H1 (cell line): Measurements from ENCODE around the gene ACBD6. TPM values are rescaled to one million over a fixed set of nuclear protein-coding genes. Genes with fewer than 3 reads are reported as not detected.

ENCODE experiments used
- CTCF ChIA-PET: fragments of 300-600 bp; sonication (Branson Sonifier 250); formaldehyde crosslinking; loops from one replicate; lab custom pipeline; 2021; ENCODE audit not compliant: partially characterized antibody; lab: Charles Lee
- POLR2A ChIA-PET: fragments of 300-600 bp; sonication (Branson Sonifier 250); formaldehyde crosslinking; loops from one replicate; lab custom pipeline; 2021; ENCODE audit warnings: inconsistent platforms; ENCODE audit not compliant: partially characterized antibody; lab: Charles Lee
- DNase-seq, 2 experiments: peaks; one replicate each; pipeline versions ENCODE4 v3.0.0 to v3.0.0-alpha.2; 2010 to 2022; ENCODE audit warnings: low spot score in 2 of 2, low read depth in 1 of 2, mixed read lengths in 1 of 2
- FAIRE-seq: peaks from 2 replicates; lab custom pipeline; 2011; peaks lifted over from hg19 to GRCh38; lab: Jason Lieb, UNC
- H2AFZ ChIP-seq: 2 replicates; pipeline ENCODE4 v1.8.1; 2012; ENCODE audit warnings: low read length, inconsistent platforms
- H2AK5ac ChIP-seq: 2 replicates; pipeline ENCODE4 v1.6.1; 2013; ENCODE audit warnings: low read depth, low read length
- H2BK120ac ChIP-seq: replicated peaks from 2 replicates; pipeline ENCODE3; 2013; ENCODE audit warnings: low read depth, low read length, inconsistent platforms
- H2BK12ac ChIP-seq: 2 replicates; pipeline ENCODE4 v1.6.1; 2013; ENCODE audit warnings: low read depth, low read length
- H2BK15ac ChIP-seq: 2 replicates; pipeline ENCODE4 v1.6.1; 2013; ENCODE audit warnings: low read length
- H2BK20ac ChIP-seq: 2 replicates; pipeline ENCODE4 v1.6.1; 2013; ENCODE audit warnings: low read length
- H2BK5ac ChIP-seq: 2 replicates; pipeline ENCODE4 v1.6.1; 2013; ENCODE audit warnings: low read depth, low read length
- H3K14ac ChIP-seq: 2 replicates; pipeline ENCODE4 v1.6.1; 2013; ENCODE audit warnings: inconsistent platforms; ENCODE audit not compliant: insufficient read length
- H3K18ac ChIP-seq: 2 replicates; pipeline ENCODE4 v1.6.1; 2013; ENCODE audit warnings: low read length; ENCODE audit errors: extremely low read depth
- H3K23ac ChIP-seq: 2 replicates; pipeline ENCODE4 v1.6.1; 2013; ENCODE audit warnings: inconsistent platforms; ENCODE audit not compliant: insufficient read length
- H3K23me2 ChIP-seq: 2 replicates; pipeline ENCODE4 v1.6.1; 2013; ENCODE audit warnings: low read depth, low read length
- H3K27ac ChIP-seq: 2 replicates; pipeline ENCODE4 v1.6.1; 2011; ENCODE audit warnings: low read depth, low read length, inconsistent platforms
- H3K27me3 ChIP-seq, 4 experiments: replicated peaks in 1 of 4; 1 replicate in 1 of 4; 2 replicates in 3 of 4; pipeline versions ENCODE4 v1.6.1 to v1.8.1; 2011 to 2013; ENCODE audit warnings: low read length in 3 of 4, mild to moderate bottlenecking in 3 of 4, inconsistent platforms in 2 of 4, mixed read lengths in 2 of 4, moderate library complexity in 1 of 4; ENCODE audit not compliant: control insufficient read depth in 3 of 4, insufficient read depth in 3 of 4; ENCODE audit errors: extremely low read depth in 1 of 4
- H3K36me3 ChIP-seq, 4 experiments: 2 replicates each; pipeline versions ENCODE4 v1.6.1 to v1.8.1; 2011 to 2013; ENCODE audit warnings: mild to moderate bottlenecking in 4 of 4, low read length in 3 of 4, moderate library complexity in 2 of 4, control low read depth in 1 of 4, inconsistent platforms in 1 of 4; ENCODE audit not compliant: insufficient read depth in 4 of 4, control insufficient read depth in 2 of 4
- H3K4ac ChIP-seq: replicated peaks from 2 replicates; pipeline ENCODE3; 2013; ENCODE audit warnings: low read length, low read depth, mixed read lengths, inconsistent platforms; ENCODE audit not compliant: insufficient read length
- H3K4me1 ChIP-seq, 4 experiments: replicated peaks in 1 of 4; 1 replicate in 1 of 4; 2 replicates in 3 of 4; pipeline versions ENCODE4 v1.6.1 to v1.8.1; 2011 to 2013; ENCODE audit warnings: low read length in 3 of 4, inconsistent platforms in 2 of 4, mixed read lengths in 1 of 4; ENCODE audit not compliant: insufficient read depth in 4 of 4, control insufficient read depth in 3 of 4
- H3K4me2 ChIP-seq, 2 experiments: 2 replicates each; pipeline versions ENCODE4 v1.6.1 to v1.8.1; 2011 to 2013; ENCODE audit warnings: low read depth in 2 of 2, low read length in 2 of 2, control low read depth in 1 of 2, inconsistent platforms in 1 of 2, mild to moderate bottlenecking in 1 of 2; ENCODE audit not compliant: insufficient read depth in 1 of 2
- H3K4me3 ChIP-seq, 4 experiments: fragments of 200-600, 300-600 bp in 1 of 4; sonication (generic), shearing (Covaris generic), sonication (Bioruptor Twin) in 1 of 4; 2 replicates each; pipeline versions ENCODE4 v1.5.1 to v1.8.1; 2011 to 2016; ENCODE audit warnings: low read length in 4 of 4, low read depth in 3 of 4, control low read depth in 2 of 4, inconsistent platforms in 2 of 4, mild to moderate bottlenecking in 2 of 4, mixed read lengths in 1 of 4, moderate library complexity in 1 of 4; ENCODE audit not compliant: insufficient read depth in 2 of 4; ENCODE audit errors: extremely low read depth in 1 of 4
- H3K56ac ChIP-seq: replicated peaks from 2 replicates; pipeline ENCODE3; 2013; ENCODE audit warnings: low read depth, mild to moderate bottlenecking, mixed read lengths, low read length, inconsistent platforms; ENCODE audit not compliant: insufficient read length
- H3K79me1 ChIP-seq: 2 replicates; pipeline ENCODE4 v1.6.1; 2013; ENCODE audit warnings: low read depth, low read length, control low read depth
- H3K79me2 ChIP-seq, 2 experiments: 2 replicates each; pipeline versions ENCODE4 v1.6.1 to v1.8.1; 2012 to 2013; ENCODE audit warnings: low read length in 2 of 2, mild to moderate bottlenecking in 2 of 2, inconsistent platforms in 1 of 2; ENCODE audit not compliant: insufficient read depth in 2 of 2, control insufficient read depth in 1 of 2
- H3K9ac ChIP-seq, 4 experiments: replicated peaks in 1 of 4; 1 replicate in 1 of 4; 2 replicates in 3 of 4; pipeline versions ENCODE4 v1.6.1 to v1.8.1; 2011 to 2013; ENCODE audit warnings: low read depth in 3 of 4, low read length in 3 of 4, control low read depth in 2 of 4, mild to moderate bottlenecking in 2 of 4, moderate library complexity in 2 of 4, inconsistent platforms in 1 of 4; ENCODE audit errors: extremely low read depth in 1 of 4
- H3K9me3 ChIP-seq, 2 experiments: 2 replicates each; pipeline versions ENCODE4 v1.6.1 to v1.8.1; 2012 to 2013; ENCODE audit warnings: mild to moderate bottlenecking in 2 of 2, moderate library complexity in 2 of 2, control low read depth in 1 of 2, inconsistent platforms in 1 of 2, low read depth in 1 of 2, low read length in 1 of 2, mixed read lengths in 1 of 2; ENCODE audit not compliant: insufficient read depth in 2 of 2
- H4K20me1 ChIP-seq, 2 experiments: replicated peaks in 1 of 2; 2 replicates each; pipeline versions ENCODE3 to v1.8.1; 2011 to 2013; ENCODE audit warnings: inconsistent platforms in 2 of 2, low read length in 2 of 2, mild to moderate bottlenecking in 1 of 2; ENCODE audit not compliant: insufficient read depth in 2 of 2, control insufficient read depth in 1 of 2
- H4K5ac ChIP-seq: 2 replicates; pipeline ENCODE4 v1.6.1; 2013; ENCODE audit warnings: low read length, low read depth, mixed read lengths, inconsistent platforms; ENCODE audit not compliant: insufficient read length
- H4K8ac ChIP-seq: 2 replicates; pipeline ENCODE4 v1.8.0; 2013; ENCODE audit warnings: mild to moderate bottlenecking, moderate library complexity, low read length, inconsistent platforms; ENCODE audit not compliant: insufficient read depth; ENCODE audit errors: extremely low read depth
- H4K91ac ChIP-seq: replicated peaks from 2 replicates; pipeline ENCODE3; 2013; ENCODE audit warnings: low read length, mixed read lengths, inconsistent platforms; ENCODE audit not compliant: insufficient read length
- ASH2L ChIP-seq: fragments of 200-600, 300-600 bp; sonication (generic); IDR thresholded peaks from one replicate; pipeline ENCODE4 v1.7.1; 2017; ENCODE audit warnings: low read length
- ATF3 ChIP-seq: IDR thresholded peaks from 2 replicates; pipeline ENCODE4 v1.6.1; 2011; ENCODE audit warnings: low read depth, mild to moderate bottlenecking, low read length; ENCODE audit not compliant: insufficient read depth
- BACH1 ChIP-seq: IDR thresholded peaks from 2 replicates; pipeline ENCODE4 v1.6.1; 2012; ENCODE audit warnings: low read length, improper control_type of control experiment
- CHD1 ChIP-seq: IDR thresholded peaks from 2 replicates; pipeline ENCODE4 v1.6.1; 2012; ENCODE audit warnings: low read depth, low read length, improper control_type of control experiment
- CHD2 ChIP-seq: IDR thresholded peaks from 2 replicates; pipeline ENCODE4 v1.6.1; 2012; ENCODE audit warnings: low read length, improper control_type of control experiment
- KDM4A ChIP-seq: IDR thresholded peaks from one replicate; pipeline ENCODE4 v1.7.1; 2012; ENCODE audit warnings: low read depth, mild to moderate bottlenecking, moderate library complexity, low read length, inconsistent platforms; ENCODE audit not compliant: severe bottlenecking
- KDM5A ChIP-seq: fragments of 200-600 bp; IDR thresholded peaks from 2 replicates; pipeline ENCODE4 v1.7.1; 2012; ENCODE audit warnings: mild to moderate bottlenecking, low read length, inconsistent platforms, mixed read lengths
- MAFK ChIP-seq: IDR thresholded peaks from 2 replicates; pipeline ENCODE4 v1.6.1; 2012; ENCODE audit warnings: low read depth, mild to moderate bottlenecking, improper control_type of control experiment, low read length
- MAX ChIP-seq: IDR thresholded peaks from 2 replicates; pipeline ENCODE4 v1.6.1; 2012; ENCODE audit warnings: inconsistent platforms
- NANOG ChIP-seq: IDR thresholded peaks from 2 replicates; pipeline ENCODE4 v1.6.1; 2011; ENCODE audit warnings: low read length, low read depth, mild to moderate bottlenecking, inconsistent platforms; ENCODE audit not compliant: insufficient read depth, poor library complexity, severe bottlenecking
- SIRT6 ChIP-seq: IDR thresholded peaks from one replicate; pipeline ENCODE4 v1.7.1; 2012; ENCODE audit warnings: low read length, inconsistent platforms
- SP1 ChIP-seq: IDR thresholded peaks from 2 replicates; pipeline ENCODE4 v1.6.1; 2011; ENCODE audit warnings: low read depth, low read length
- TAF1 ChIP-seq: IDR thresholded peaks from 2 replicates; pipeline ENCODE4 v1.6.1; 2011; ENCODE audit warnings: mild to moderate bottlenecking, low read depth, low read length
- WGBS, 2 experiments: shearing (Covaris generic) in 1 of 2; methylation state at CpG; one replicate each; pipeline versions ENCODE4 v1.1.6 to v1.1.7; 2013 to 2015; ENCODE audit warnings: low lambda C conversion rate in 2 of 2, mixed read lengths in 2 of 2, inconsistent platforms in 1 of 2, low coverage in 1 of 2, missing lambda C conversion rate in 1 of 2; ENCODE audit not compliant: insufficient replicate concordance in 2 of 2, insufficient coverage in 1 of 2, insufficient read length in 1 of 2; ENCODE audit errors: extremely low coverage in 1 of 2, missing lambda C conversion rate in 1 of 2; 5-methylcytosine and 5-hydroxymethylcytosine counted together
- polyA plus RNA-seq, 7 experiments: library from polyadenylated mRNA; depleted of rRNA in 3 of 7; stranded (reverse) in 5 of 7; unstranded in 2 of 7; fragments of >200 nt in 5 of 7; fragments of 200-250 nt in 2 of 7; gene quantifications; 1 replicate in 5 of 7; 2 replicates in 1 of 7; 4 replicates in 1 of 7; pipeline versions ENCODE4 v1.2.1 to v1.2.3, GENCODE V29; 2011 to 2013; ENCODE audit warnings: missing spikeins in 2 of 7, mixed read lengths in 2 of 7
- total RNA-seq: library from RNA; stranded (reverse); fragmentation: NEBNext Ultra II Directional; extraction: Animal tissue kit (Norgen Biotek cat#: 25700); gene quantifications from 2 replicates; pipeline ENCODE4 v1.2.1, GENCODE V29; 2021
- TF ChIP-seq, protein P1 (sequence below): IDR thresholded peaks from 2 replicates; pipeline ENCODE4 v1.6.1; 2012; ENCODE audit warnings: inconsistent platforms

Gene ACBD6
- total and polyA plus RNA-seq, 2 of the 8 experiments (the other 6 are each of a cell fraction or from before 2014, with no cell fraction given) = 52.0 to 67.7 TPM

GRCh38 chr1:180544050-180544449 lies 41.7 kb upstream of the ACBD6 start:
- Histone ChIP-seq H3K56ac (no peak overlapping the region), H2BK12ac (no peak overlapping the region), H2BK120ac (no peak overlapping the region), H4K5ac (no peak overlapping the region), H4K20me1 (no peaks in the 10 kb centered on the region), H2BK5ac (no peak overlapping the region), H3K4me1 (peaks cover 0 to 8% (median 3%) of the 10 kb centered on the region in 4 experiments), H2BK15ac (peak overlapping the region; percentile 88; the same call in 1 of the 2 replicates), H3K9me3 (no peaks in the 10 kb centered on the region), H2AK5ac (no peak overlapping the region), H3K4me3 (no peak overlapping the region), H3K4ac (peak overlapping the region; percentile 8), H4K8ac (no peak overlapping the region), H3K79me1 (no peaks in the 10 kb centered on the region), H3K14ac (no peak overlapping the region), H3K9ac (no peak overlapping the region), H3K23ac (no peak overlapping the region), H3K27me3 (no peaks in the 10 kb centered on the region), H2AFZ (no peak overlapping the region), H3K27ac (no peak overlapping the region), H2BK20ac (no peak overlapping the region), H4K91ac (no peak overlapping the region), H3K36me3 (no peaks in the 10 kb centered on the region), H3K79me2 (no peaks in the 10 kb centered on the region), H3K23me2 (no peaks in the 10 kb centered on the region), H3K18ac (no peak overlapping the region), H3K4me2 (no peak overlapping the region)
- POLR2A ChIA-PET = interaction anchor here (1.1 kb wide), 1 partner anchor 48 kb away, joined by 4 read pairs; no protein-coding TSS in a partner anchor
- CTCF ChIA-PET = interaction anchor here (1.0 to 1.2 kb wide), 2 partner anchors 8 to 13 kb away, joined by 3 to 5 read pairs; no protein-coding TSS in a partner anchor
- WGBS, 2 experiments = 89% methylated on average over 4 of the region's 4 CpGs; no CpG with 5 or more reads in 1 of the 2 experiments
- no peak for FAIRE-seq
- DNase-seq = no peak
- no peak for TF ChIP-seq CHD1
- no peak for TF ChIP-seq SP1
- no peak for TF ChIP-seq BACH1
- no peak for TF ChIP-seq MAFK
- TF ChIP-seq ASH2L = no peak
- no peak for TF ChIP-seq NANOG
- TF ChIP-seq, protein P1, sequence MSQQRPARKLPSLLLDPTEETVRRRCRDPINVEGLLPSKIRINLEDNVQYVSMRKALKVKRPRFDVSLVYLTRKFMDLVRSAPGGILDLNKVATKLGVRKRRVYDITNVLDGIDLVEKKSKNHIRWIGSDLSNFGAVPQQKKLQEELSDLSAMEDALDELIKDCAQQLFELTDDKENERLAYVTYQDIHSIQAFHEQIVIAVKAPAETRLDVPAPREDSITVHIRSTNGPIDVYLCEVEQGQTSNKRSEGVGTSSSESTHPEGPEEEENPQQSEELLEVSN = no peak
- no peak for TF ChIP-seq KDM5A
- no peak for TF ChIP-seq TAF1
- TF ChIP-seq SIRT6 = no peak
- TF ChIP-seq MAX = no peak
- no peak for TF ChIP-seq ATF3
- TF ChIP-seq KDM4A = no peak
- TF ChIP-seq CHD2 = no peak
